ENCODE measurements around the gene PARD6B. TPM values are rescaled to one million over a fixed set of nuclear protein-coding genes. Genes with fewer than 3 reads are reported as not detected.
"Not testable (repeated sequence)": the region's sequence is repeated elsewhere in the genome, so short reads cannot be mapped to it uniquely, and the experiment has no call there.

The PARD6B gene
- total RNA-seq, 1 donor from 2014 or later, result 27.0 TPM

DNA sequence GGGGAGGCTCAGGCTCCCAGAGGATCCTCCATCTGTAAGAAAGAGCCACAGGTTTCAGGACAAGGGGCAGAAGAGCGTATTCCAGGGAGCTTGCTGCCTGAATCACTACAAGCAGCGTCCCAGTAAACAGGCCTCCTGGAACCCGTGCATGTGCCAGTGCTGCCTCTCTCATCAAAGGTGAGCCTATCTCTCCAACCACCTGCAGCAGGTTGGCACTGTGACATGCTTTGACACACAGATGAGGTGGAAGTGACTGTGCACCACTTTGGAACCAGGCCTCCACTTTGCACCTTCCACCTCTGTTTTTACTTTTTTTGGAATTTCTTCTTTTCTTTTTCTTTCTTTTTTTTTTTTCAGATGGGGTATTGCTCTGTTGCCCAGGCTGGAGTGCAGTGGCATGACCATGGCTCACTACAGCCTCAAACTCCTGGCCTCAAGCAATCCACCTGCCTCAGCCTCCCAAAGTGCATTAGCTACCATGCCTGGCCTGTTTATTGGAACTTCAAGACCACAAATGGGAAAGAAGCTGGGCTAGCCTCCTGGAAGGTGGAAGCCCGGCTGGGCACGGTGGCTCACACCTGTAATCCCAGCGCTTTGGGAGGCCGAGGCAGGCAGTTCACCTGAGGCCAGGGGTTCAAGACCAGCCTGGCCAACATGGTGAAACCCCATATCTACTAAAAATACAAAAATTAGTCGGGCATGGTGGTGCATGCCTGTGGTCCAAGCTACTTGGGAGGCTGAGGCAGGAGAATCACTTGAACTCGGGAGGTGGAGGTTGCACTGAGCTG lies 27.5 kb upstream of the PARD6B start:
- not testable (repeated sequence) for DNase-seq (ENCODE audit: low spot score)

DNA sequence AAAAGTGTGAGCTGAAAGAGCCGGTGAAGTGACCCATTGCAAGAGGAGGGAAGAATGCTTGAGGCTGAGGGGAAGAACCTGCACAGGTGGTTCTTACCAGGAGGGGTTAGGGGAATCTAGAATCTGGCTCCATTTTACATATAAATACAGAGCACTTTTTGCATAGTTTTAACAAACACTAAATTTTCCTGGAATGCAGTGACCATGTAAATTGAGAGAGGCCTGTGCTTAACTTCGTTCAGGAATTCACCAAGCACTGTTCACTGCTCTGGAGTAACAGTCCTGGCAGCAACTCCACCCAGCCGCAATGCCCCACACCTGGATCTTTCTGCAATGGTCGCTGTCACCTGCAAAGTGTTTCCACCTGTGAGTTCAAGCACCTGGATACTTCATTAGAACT lies 26.9 kb upstream of the PARD6B start:
- no peak for DNase-seq (ENCODE audit: low spot score)

DNA sequence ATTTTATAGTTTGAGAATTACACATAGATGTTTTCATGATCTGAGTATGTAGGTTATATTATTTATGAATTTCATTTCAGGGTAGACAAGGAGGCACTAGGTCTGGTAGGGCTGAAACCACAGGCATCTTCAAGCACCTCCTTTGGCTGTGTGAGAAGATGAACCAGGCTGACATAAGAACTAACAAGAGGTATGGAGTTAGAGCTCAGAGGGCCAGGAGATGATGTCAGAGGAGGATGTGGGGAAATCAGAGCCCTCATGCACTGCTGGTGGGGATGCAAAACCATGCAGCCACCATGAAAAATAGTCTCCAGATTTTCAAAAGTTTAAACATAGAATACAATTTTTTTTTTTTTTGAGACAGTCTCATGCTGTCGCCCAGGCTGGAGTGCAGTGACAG lies 26.4 kb upstream of the PARD6B start:
- DNase-seq (ENCODE audit: low spot score), result no peak

DNA sequence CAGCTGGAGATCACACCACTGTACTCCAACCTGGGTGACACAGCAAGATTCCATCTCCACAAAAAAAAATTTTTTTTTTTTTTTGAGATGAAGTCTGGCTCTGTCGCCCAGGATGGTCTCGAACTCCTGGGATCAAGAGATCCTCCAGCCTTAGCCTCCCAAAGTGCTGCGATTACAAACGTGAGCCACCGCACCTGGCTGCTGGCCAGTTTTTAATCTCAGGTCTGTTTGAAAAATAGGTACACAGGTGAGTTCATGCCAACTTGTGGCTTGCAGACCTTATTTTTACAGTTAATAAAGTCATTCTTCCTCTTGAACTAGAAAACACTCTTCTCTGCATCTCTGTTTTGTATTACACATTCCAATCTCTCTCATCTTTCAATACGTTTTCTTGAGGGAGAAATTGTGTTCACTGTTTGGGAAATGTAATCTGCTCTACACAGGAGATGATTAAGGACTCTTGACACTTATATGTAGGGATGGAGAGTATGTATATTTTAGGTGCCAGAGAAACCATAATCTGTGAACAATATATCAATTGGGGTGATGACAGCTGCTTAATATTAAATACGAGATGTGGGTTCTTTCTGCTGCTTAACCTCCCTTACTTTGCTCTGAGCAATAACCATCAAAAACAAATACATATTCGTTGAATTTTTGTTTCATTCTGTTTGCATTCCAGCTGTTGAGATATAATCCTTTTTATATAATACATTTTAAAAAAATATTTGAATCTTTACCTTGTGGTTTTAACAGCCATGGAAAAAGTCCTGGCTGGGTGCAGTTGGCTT lies 22.3 kb upstream of the PARD6B start:
- no peak for DNase-seq (ENCODE audit: low spot score)

DNA sequence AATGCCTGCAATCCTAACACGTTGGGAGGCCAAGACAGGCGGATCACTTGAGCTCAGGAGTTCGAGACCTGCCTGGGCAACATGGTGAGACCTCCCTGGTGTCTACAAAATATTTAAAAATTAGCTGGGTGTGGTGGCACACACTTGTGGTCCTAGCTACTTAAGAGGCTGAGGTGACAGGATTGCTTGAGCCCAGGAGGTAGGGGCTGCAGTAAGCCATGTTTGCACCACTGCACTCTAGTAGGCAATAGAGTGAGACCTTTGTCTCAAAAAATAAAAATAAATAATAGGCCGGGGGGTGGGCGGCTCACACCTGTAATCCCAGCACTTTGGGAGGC lies 21.8 kb upstream of the PARD6B start:
- DNase-seq (ENCODE audit: low spot score), result no peak

DNA sequence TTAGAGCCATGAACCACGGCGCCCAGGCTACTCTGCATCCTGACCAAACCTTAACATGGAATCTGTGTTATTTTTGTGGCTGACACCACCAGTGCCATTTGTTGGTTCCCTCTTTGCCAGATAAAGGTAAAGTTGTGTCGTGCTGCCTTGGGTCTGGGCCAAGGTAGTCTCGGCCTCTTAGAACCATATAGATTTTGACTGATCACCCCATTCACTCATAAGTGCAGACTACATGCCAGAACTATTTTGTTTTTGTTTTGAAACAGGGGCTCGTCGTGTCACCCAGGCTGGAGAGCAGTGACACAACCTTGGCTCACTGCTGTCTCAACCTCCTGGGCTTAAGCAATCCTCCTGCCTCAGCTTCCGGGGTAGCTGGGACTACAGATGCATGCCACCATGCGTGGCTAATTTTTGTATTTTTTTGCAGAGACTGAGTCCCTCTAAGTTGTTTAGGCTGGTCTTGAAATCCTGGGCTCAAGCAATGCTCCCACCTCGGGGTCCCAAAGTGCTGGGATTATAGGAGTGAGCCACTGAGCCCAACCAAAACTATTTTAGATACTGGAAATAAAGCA lies 20.8 kb upstream of the PARD6B start:
- DNase-seq (ENCODE audit: low spot score), result no peak

DNA sequence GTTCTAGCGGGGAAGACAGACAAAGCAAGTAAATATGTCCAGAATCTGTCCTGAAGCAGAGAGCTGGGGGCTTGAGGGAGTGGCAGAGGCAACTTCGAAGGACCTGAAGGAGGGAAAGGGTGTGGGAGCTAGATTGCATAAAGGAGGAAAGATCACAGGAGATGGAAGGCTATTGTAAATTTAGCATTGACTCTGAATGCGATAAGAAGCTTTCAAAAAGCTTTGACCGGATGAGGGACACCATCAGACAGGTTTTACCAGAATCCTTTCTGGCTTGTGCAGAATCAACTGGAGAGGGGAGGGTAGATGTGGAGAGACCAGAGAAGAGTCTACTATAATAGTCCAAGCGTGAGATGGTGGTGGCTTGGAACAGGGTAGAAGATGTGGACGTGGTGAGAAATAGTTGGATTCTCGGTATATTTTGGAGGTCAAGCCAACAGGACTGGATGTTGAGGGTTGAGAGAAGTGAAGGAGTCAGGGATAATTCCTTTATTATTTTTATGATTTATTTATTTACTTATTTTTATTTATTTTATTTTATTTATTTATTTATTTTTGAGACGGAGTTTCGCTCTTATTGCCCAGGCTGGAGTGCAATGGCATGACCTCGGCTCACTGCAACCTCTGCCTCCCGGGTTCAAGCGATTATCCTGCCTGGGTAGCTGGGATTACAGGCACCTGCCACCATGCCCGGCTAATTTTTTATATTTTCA lies 20.1 kb upstream of the PARD6B start:
- DNase-seq (ENCODE audit: low spot score), result no peak

DNA sequence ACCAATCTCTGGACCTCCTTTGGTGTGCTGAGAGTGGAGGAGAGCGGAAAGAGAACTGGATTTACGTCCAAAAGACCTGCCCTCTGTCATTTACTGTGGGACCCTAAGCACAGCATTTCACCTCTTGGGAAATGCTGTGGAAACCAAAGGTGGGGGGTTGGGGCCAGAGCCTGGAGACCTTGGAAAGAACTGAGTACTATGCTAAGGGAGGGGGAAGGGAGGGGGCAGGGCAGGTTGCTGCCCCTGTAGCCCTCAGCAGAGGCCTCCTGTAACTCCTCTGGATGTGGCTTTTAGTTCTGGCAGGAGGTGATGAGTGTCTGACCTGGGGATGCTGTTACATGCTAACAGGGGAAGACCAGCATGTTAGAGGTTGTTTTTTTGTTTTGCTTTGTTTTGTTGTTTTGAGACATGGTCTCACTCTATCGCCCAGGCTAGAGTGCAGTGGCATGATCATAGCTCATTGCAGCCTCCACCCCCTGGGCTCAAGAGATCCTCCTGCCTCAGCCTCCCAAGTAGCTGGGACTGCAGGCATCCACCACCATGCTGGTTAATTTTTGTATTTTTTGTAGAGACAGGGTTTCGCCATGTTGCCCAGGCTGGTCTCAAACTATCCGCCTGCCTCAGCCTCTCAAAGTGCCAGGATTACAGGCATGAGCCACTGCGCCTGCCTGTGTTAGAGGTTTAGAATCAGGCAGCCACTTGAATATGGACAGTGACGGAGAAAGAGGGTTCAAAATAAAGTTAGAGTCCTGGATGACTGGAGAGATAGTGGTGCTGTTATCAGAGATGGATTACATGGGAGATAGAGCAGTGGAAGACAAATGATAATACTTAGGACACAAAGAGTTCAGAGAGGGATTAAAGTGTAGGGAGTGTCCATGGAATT lies 18.4 kb upstream of the PARD6B start:
- DNase-seq (ENCODE audit: low spot score), result no peak

DNA sequence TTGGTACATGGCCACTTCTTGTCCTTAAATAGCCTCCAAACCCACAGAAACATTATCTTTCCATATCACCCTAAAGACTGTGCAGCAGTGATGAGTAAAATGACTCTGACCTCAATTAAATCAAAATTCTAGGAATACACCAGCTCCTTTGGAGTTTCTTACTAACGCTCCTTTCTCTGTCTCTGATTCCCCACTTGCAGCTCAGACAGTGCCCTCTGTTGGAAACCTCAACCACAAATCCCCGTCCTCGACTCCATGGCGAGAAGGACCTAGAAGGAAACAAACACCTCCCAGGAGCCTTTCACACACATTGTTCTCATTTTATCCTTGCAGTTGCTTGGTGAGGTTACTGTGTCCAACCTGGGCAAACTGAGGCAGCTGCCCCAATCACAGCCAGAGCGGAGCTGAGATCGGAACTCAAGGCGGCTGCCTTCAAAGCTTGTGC lies 17.7 kb upstream of the PARD6B start:
- DNase-seq (ENCODE audit: low spot score), result no peak

DNA sequence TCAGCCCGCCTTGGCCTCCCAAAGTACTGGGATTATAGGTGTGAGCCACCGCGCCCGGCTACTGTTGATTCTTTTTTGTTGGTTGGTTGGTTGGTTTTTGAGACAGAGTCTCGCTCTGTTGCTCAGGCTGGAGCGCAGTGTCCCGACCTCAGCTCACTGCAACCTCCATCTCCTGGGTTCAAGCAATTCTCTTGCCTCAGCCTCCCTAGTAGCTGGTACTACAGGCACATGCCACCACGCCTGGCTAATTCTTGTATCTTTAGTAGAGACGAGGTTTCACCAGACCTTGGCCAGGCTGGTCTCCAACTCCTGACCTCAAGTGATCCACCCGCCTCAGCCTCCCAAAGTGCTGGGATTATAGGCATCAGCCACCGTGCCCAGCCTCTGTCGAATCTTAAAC lies 17.0 kb upstream of the PARD6B start:
- not testable (repeated sequence) for DNase-seq (ENCODE audit: low spot score)

DNA sequence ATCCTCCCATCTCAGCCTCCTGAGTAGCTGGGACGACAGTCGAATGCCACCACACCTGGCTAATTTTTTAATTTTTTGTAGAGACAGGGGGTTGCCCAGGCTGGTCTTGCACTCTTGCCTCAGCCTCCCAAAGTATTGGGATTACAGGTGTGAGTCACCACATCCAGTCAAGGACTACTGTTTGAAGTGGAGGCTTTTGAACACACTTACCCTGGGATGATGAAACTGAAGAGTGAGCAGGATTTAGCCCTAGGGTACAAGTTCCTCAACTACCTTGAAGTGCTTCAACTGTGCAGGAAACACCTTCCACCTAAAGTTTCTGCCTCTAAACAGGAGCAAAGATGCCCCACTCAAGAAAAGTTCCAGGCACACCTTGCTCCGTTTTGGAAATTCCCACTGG lies 15.7 kb upstream of the PARD6B start:
- DNase-seq (ENCODE audit: low spot score), result no peak

DNA sequence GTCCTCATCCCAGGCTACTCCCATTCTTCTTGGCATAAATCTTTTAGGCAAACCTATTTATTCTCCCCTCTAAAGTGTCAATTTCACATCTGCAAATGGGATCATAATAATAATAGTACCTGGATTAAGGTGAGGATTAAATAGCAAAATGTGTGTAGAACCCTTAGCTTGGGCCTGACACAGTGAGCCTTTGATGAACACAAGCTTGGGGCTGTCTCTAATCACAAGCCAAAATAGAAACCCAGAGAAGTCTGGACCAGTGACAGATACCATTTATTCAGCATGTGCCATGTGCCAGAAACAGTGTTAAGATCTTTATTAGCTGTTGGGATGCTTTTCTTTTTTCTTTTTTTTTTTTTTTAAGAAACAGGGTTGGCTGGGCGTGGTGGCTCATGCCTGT lies 14.9 kb upstream of the PARD6B start:
- no peak for DNase-seq (ENCODE audit: low spot score)

DNA sequence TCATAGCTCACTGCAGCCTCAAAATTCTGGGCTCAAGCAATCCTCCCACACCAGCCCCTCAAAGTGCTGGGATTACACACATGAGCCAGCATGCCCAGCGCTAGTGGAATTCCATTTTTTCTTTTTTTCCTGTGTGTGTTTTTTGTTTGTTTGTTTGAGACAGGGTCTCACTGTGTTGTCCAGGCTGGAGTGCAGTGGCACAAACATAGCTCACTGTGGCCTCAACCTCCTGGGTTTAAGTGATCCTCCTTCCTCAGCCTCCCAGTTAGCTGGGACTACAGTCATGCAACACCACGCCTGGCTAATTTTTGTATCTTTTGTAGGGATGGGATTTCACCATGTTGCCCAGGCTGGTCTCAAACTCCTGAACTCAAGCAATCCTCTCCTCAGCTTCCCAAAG lies 14.1 kb upstream of the PARD6B start:
- no peak for DNase-seq (ENCODE audit: low spot score)

DNA sequence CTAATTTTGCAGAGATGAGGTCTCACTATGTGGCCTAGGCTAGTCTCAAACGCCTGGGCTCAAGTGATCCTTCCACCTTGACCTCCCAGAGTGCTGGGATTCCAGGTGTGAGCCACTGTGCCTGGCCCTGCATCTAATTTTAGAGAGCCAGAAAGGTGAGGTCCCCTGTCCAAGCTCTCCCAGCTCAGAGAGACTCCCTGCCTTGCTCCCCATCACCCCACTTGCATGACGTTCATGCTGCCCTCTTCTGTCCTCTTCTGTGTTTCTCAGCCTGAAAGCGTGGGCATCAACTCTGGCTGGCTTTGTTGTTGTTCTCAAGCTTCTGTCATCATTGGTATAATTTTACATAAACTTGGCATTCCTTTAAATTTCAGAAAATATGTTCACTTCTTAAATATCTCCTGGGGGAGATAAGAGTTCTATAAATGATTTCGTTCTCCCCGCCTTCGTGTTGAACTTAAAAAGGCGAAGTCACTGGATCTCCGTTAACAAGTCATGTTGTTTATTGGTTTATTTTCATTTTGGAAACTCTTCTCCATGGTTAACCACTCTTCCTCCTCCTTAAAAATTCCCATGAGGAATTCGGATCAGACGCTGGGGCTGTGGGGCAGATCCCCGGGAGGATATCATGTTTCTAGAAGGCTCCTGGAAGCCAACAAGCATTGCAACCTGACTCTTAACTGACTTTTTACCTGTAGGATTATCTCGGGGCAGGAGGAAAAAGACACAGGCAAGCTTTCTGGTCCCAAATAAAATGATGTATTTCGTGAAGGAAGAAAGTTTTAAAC lies 13.2 kb upstream of the PARD6B start:
- no peak for DNase-seq (ENCODE audit: low spot score)

DNA sequence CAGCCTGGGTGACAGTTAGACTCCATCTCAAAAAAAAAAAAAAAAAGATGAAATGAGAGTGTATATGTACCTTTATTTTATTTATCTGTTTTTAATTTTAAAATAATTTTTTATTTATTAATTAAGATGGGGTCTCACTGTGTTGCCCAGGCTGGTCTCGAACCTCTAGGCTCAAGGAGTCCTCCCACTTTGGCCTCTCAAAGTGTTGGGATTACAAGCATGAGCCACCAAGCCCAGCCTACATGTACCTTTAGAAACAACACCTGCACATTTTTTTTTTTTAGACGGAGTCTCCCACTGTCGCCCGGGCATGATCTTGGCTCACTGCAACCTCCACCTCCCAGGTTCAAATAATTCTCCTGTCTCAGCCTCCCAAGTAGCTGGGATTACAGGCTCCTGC lies 12.1 kb upstream of the PARD6B start:
- DNase-seq (ENCODE audit: low spot score), result no peak

DNA sequence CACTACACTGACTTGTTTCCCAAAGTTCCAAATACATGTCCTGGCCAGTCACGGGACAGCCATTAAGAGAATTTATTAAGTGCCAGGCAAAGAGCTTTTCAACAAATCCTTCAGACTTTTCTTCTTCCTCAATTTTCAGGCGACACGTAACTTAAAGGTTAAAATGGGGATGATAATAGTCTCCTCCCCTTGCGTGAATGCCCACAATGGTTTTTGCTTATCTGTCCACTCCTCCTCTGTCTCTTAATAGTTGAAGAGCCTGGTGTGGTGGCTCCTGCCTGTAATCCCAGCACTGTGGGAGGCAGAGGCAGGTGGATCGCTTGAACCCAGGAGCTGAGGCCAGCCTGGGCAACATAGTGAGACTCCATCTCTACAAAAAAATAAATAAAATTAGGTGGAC lies 11.4 kb upstream of the PARD6B start:
- DNase-seq (ENCODE audit: low spot score), result no peak

DNA sequence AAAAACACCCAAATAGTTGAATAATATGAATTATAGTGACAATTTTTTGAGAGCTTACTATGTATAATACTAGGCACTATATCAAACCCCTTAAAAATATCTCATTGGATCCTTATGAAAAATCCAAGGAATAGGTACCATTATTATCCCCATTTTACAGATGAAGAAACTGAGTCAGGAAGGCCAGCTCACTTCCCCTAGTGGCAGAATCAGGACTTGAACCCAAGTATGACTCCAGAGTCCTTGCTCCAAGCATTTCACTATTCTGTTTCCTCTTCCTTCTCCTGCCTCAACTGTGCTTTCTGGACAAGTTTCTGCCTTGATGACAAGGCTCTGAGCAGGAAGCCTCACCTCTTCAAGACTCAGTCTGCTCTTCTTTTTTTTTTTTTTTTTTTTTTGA lies 10.8 kb upstream of the PARD6B start:
- no peak for DNase-seq (ENCODE audit: low spot score)

DNA sequence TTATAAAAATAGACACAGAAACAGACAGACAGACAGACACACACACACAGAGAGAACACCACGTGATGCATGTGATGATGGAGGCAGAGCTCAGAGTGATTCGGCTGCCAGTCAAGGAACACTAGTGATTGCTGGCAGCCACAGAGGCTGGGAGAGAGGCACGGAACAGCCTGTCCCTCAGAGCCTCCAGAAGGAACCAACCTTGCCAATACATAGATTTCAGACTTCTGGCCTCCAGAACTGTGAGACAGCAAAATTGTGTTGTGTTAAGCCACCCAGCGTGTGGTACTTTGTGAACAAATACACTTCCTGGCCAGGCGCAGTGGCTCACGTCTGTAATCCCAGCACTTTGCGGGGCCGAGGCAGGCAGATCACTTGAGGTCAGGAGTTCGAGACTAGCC lies 9.5 kb upstream of the PARD6B start:
- no peak for DNase-seq (ENCODE audit: low spot score)

DNA sequence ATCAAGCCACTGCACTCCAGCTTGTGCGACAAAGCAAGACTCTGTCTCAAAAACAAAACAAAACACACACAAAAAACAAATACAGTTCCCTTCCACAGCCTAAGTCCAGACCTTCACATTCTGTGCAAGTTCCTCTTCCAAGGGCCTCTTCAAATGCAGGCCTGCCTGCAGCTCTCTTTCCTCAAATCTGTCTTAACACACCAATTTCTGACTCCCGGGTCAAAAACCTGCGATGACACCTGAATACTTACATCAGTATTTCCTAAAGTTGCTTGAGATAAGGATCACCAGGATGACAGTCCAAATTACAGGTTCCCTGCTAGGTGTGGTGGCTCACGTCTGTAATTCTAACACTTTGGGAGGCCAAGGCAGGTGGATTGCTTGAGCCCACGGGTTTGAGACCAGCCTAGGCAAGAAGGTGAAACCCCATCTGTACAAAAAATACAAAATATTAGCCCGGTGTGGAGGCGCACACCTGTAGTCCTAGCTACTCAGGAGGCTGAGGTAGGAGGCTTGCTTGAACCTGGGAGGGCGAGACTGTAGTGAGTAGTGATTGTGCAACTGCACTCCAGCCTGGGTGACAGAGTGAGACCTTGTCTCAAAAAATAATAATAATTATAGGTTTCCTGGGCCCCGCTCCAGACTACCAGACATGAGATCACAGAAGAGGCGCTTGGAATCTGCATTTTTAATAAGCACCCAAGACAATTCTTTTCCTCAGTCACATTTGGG lies 8.8 kb upstream of the PARD6B start:
- no peak for DNase-seq (ENCODE audit: low spot score)

DNA sequence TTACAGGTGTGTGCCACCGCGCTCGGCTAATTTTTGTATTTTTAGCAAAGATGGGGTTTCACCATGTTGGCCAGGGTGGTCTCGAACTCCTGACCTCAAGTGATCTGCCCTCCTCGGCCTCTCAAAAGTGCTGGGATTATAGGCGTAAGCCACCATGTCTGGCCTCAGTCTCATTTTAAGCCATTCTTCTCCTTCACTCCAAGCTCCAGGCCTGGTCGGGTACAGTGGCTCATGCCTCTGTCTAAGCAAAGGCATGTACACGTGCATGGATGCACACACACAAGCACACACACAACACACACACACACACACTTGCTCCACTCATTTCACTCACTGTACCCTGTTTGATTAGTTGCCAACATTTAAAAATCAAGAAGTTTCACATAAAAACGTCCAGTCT lies 7.7 kb upstream of the PARD6B start:
- no peak for DNase-seq (ENCODE audit: low spot score)
